Skin of body (tissue), 2 donors: Measurements from ENCODE around the gene ARHGAP40. TPM values are rescaled to one million over a fixed set of nuclear protein-coding genes. Genes with fewer than 3 reads are reported as not detected.

ENCODE experiments used
- DNase-seq: peaks from one replicate; lab custom pipeline; 2025; lab: John Stamatoyannopoulos, UW
- total RNA-seq: library from RNA; depleted of rRNA; stranded (reverse); fragments of >200 nt; gene quantifications from one replicate; pipeline ENCODE4 v1.2.3, GENCODE V29; 2014

ARHGAP40 gene
- total RNA-seq, 1 donor from 2014 or later: 3.5 TPM

- DNase-seq: no peak
Measured at GRCh38 chr20:38674765-38675133, 73.1 kb downstream of the ARHGAP40 start.

- DNase-seq: no peak
Measured at GRCh38 chr20:38676576-38676975, 75.0 kb downstream of the ARHGAP40 start.

- no peak for DNase-seq
Measured at GRCh38 chr20:38680500-38681306, 79.1 kb downstream of the ARHGAP40 start.

- no peak for DNase-seq
Measured at GRCh38 chr20:38685271-38685670, 83.7 kb downstream of the ARHGAP40 start.

- DNase-seq: no peak
Measured at GRCh38 chr20:38685853-38686473, 84.4 kb downstream of the ARHGAP40 start.

- no peak for DNase-seq
Measured at GRCh38 chr20:38692436-38693411, 91.1 kb downstream of the ARHGAP40 start.

- DNase-seq: no peak
Measured at GRCh38 chr20:38697306-38697705, 95.7 kb downstream of the ARHGAP40 start.

- DNase-seq: no peak
Measured at GRCh38 chr20:38698541-38698940, 96.9 kb downstream of the ARHGAP40 start.

GRCh38 chr20:38700141-38700540 is 98.5 kb downstream of the ARHGAP40 start:
- DNase-seq: no peak

Other genes starting within 250 kb of the ARHGAP40 start
- gene SNHG17, start 166.5 kb upstream of the ARHGAP40 start, total RNA-seq: 15.2 TPM
- 36.1 TPM for gene RALGAPB, start 129.0 kb upstream of the ARHGAP40 start, total RNA-seq
- gene ADIG, start 20.6 kb upstream of the ARHGAP40 start, total RNA-seq: not detected
- not detected for gene SLC32A1, start 122.7 kb downstream of the ARHGAP40 start, total RNA-seq
- gene ACTR5, start 146.7 kb downstream of the ARHGAP40 start, total RNA-seq: 7.1 TPM
- gene PPP1R16B, start 203.9 kb downstream of the ARHGAP40 start, total RNA-seq: 1.9 TPM